ENCODE data around the gene LKAAEAR1.

The LKAAEAR1 gene

GRCh38 chr20:64074184-64074789 lies 9.9 kb downstream of the LKAAEAR1 start:
- no peak overlapping the region for H3K4me3 ChIP-seq (replicated peaks; ENCODE audit: low read depth, low read length)
- DNase-seq (ENCODE audit: extremely low read depth, low read depth): no peak
- TF ChIP-seq CTCF (IDR thresholded peaks at IDR 0.05; ENCODE audit: low read depth, low read length, missing control alignments): no peak

GRCh38 chr20:64073476-64074183 lies 10.6 kb downstream of the LKAAEAR1 start:
- TF ChIP-seq CTCF (IDR thresholded peaks at IDR 0.05; ENCODE audit: low read depth, low read length, missing control alignments): no peak

GRCh38 chr20:64072498-64073063 lies 11.6 kb downstream of the LKAAEAR1 start:
- no peak for TF ChIP-seq CTCF (IDR thresholded peaks at IDR 0.05; ENCODE audit: low read depth, low read length, missing control alignments)
- no peak overlapping the region for H3K4me3 ChIP-seq (replicated peaks; ENCODE audit: low read depth, low read length)
- DNase-seq (ENCODE audit: extremely low read depth, low read depth): no peak

More at GRCh38 chr20:64073476-64074183, 10.6 kb downstream of the LKAAEAR1 start:
- H3K4me3 ChIP-seq (replicated peaks; ENCODE audit: low read depth, low read length): no peak overlapping the region
- no peak for DNase-seq (ENCODE audit: extremely low read depth, low read depth)

GRCh38 chr20:64071341-64072332 lies 12.6 kb downstream of the LKAAEAR1 start:
- H3K4me3 ChIP-seq (replicated peaks; ENCODE audit: low read depth, low read length): no peak overlapping the region
- no peak for DNase-seq (ENCODE audit: extremely low read depth, low read depth)
- TF ChIP-seq CTCF (IDR thresholded peaks at IDR 0.05; ENCODE audit: low read depth, low read length, missing control alignments): no peak

- no peak overlapping the region for H3K4me3 ChIP-seq (replicated peaks; ENCODE audit: low read depth, low read length)
- no peak for TF ChIP-seq CTCF (IDR thresholded peaks at IDR 0.05; ENCODE audit: low read depth, low read length, missing control alignments)
- DNase-seq (ENCODE audit: extremely low read depth, low read depth): no peak
Measured at GRCh38 chr20:64070244-64070993, 13.8 kb downstream of the LKAAEAR1 start.
